Endothelial cell of umbilical vein (primary cell): ENCODE measurements around the gene MFAP4. TPM values are rescaled to one million over a fixed set of nuclear protein-coding genes. Genes with fewer than 3 reads are reported as not detected.

ENCODE experiments used
- BruUV-seq: library from RNA; stranded (reverse); fragments of 400-500 nt; replicated peaks from 2 replicates; lab custom pipeline; 2021; lab: Mats Ljungman, UMichigan
- CTCF ChIA-PET: fragments of 300-600, 350-600 bp; sonication (Branson Sonifier 250); formaldehyde crosslinking; loops from one replicate; lab custom pipeline; 2021; ENCODE audit warnings: antibody characterized with exemption, inconsistent platforms; lab: Charles Lee
- POLR2A ChIA-PET: fragments of 300-600, 350-600 bp; sonication (Branson Sonifier 250); formaldehyde crosslinking; loops from one replicate; lab custom pipeline; 2021; ENCODE audit warnings: antibody characterized with exemption, inconsistent platforms; lab: Charles Lee
- DNase-seq: peaks from one replicate; pipeline ENCODE4 v3.0.0-alpha.2; 2011; ENCODE audit warnings: low read depth, low spot score
- FAIRE-seq: peaks from 2 replicates; lab custom pipeline; 2011; peaks lifted over from hg19 to GRCh38; lab: Jason Lieb, UNC
- H2AFZ ChIP-seq: 2 replicates; pipeline ENCODE4 v1.6.0; 2012; ENCODE audit warnings: low read depth, low read length, control low read depth, inconsistent platforms
- H3K27ac ChIP-seq: 2 replicates; pipeline ENCODE4 v1.5.1; 2011; ENCODE audit warnings: low read depth, mild to moderate bottlenecking, control low read depth, low read length, moderate library complexity; ENCODE audit not compliant: insufficient read depth
- H3K27me3 ChIP-seq, 2 experiments: 2 replicates each; pipeline versions ENCODE4 v1.6.0 to v1.6.1; 2011; ENCODE audit warnings: low read length in 2 of 2, mixed read lengths in 1 of 2; ENCODE audit not compliant: control insufficient read depth in 2 of 2, insufficient read depth in 2 of 2
- H3K36me3 ChIP-seq, 2 experiments: 2 replicates in 1 of 2; 3 replicates in 1 of 2; pipeline ENCODE4 v1.5.1; 2011; ENCODE audit warnings: low read length in 2 of 2, mild to moderate bottlenecking in 1 of 2, moderate library complexity in 1 of 2; ENCODE audit not compliant: control insufficient read depth in 2 of 2, insufficient read depth in 2 of 2; ENCODE audit errors: extremely low read depth in 1 of 2
- H3K4me1 ChIP-seq: 3 replicates; pipeline ENCODE4 v1.5.1; 2011; ENCODE audit warnings: mild to moderate bottlenecking, low read length; ENCODE audit not compliant: control insufficient read depth, insufficient read depth; ENCODE audit errors: extremely low read depth
- H3K4me2 ChIP-seq: 2 replicates; pipeline ENCODE4 v1.6.1; 2011; ENCODE audit warnings: low read length, control low read depth, mixed read lengths; ENCODE audit not compliant: insufficient read depth
- H3K4me3 ChIP-seq, 3 experiments: fragments of 200-600 bp in 1 of 3; sonication (generic), shearing (Covaris generic) in 1 of 3; replicated peaks in 1 of 3; 2 replicates each; pipeline ENCODE4 v1.5.1; 2011 to 2016; ENCODE audit warnings: control low read depth in 3 of 3, low read length in 3 of 3, mild to moderate bottlenecking in 2 of 3, inconsistent platforms in 1 of 3, low read depth in 1 of 3, moderate library complexity in 1 of 3; ENCODE audit not compliant: insufficient read depth in 1 of 3
- H3K79me2 ChIP-seq: 2 replicates; pipeline ENCODE4 v1.6.0; 2012; ENCODE audit warnings: low read length, inconsistent platforms; ENCODE audit not compliant: control insufficient read depth, insufficient read depth
- H3K9ac ChIP-seq: replicated peaks from 2 replicates; pipeline ENCODE3; 2011; ENCODE audit warnings: low read length, control low read depth; ENCODE audit not compliant: insufficient read depth; ENCODE audit errors: extremely low read depth
- H3K9me1 ChIP-seq: replicated peaks from 3 replicates; pipeline ENCODE4 v1.6.0; 2011; ENCODE audit warnings: mild to moderate bottlenecking, low read length; ENCODE audit not compliant: control insufficient read depth, insufficient read depth; ENCODE audit errors: extremely low read depth
- H3K9me3 ChIP-seq: replicated peaks from 2 replicates; pipeline ENCODE4 v1.5.1; 2012; ENCODE audit warnings: low read length, inconsistent platforms; ENCODE audit not compliant: control insufficient read depth, insufficient read depth
- H4K20me1 ChIP-seq: replicated peaks from 2 replicates; pipeline ENCODE3; 2011; ENCODE audit warnings: mild to moderate bottlenecking, low read length; ENCODE audit not compliant: control insufficient read depth, insufficient read depth; ENCODE audit errors: extremely low read depth
- EZH2 ChIP-seq: IDR thresholded peaks from 2 replicates; pipeline ENCODE4 v1.6.1; 2012; ENCODE audit warnings: borderline replicate concordance, low read depth, mild to moderate bottlenecking, moderate library complexity, low read length, inconsistent platforms; ENCODE audit not compliant: severe bottlenecking
- FOS ChIP-seq: IDR thresholded peaks from 2 replicates; pipeline ENCODE4 v1.6.1; 2011; ENCODE audit warnings: mild to moderate bottlenecking, low read length, moderate library complexity, borderline replicate concordance; ENCODE audit not compliant: insufficient read depth
- GATA2 ChIP-seq: IDR thresholded peaks from 2 replicates; pipeline ENCODE4 v1.7.0; 2011; ENCODE audit warnings: low read depth, mild to moderate bottlenecking, moderate library complexity, mixed read lengths, low read length; ENCODE audit not compliant: insufficient read length, insufficient read depth
- JUN ChIP-seq: IDR thresholded peaks from 2 replicates; pipeline ENCODE4 v1.6.1; 2011; ENCODE audit warnings: borderline replicate concordance, low read depth; ENCODE audit not compliant: insufficient read length, insufficient read depth
- MAX ChIP-seq: IDR thresholded peaks from 2 replicates; pipeline ENCODE4 v1.6.1; 2011; ENCODE audit not compliant: insufficient read depth, insufficient read length
- MYC ChIP-seq: IDR thresholded peaks from one replicate; pipeline ENCODE4 v1.6.1; 2011; ENCODE audit warnings: mild to moderate bottlenecking, low read depth, low read length
- POLR2A ChIP-seq: IDR thresholded peaks from 2 replicates; pipeline ENCODE4 v1.6.1; 2012; ENCODE audit warnings: low read depth, mild to moderate bottlenecking, control low read depth, low read length
- POLR2AphosphoS5 ChIP-seq: IDR thresholded peaks from 2 replicates; pipeline ENCODE4 v1.6.1; 2012; ENCODE audit warnings: low read depth, mild to moderate bottlenecking, control low read depth, low read length, moderate library complexity; ENCODE audit not compliant: insufficient read depth
- dilution Hi-C: fragments of 300-500 bp; cut with MboI; formaldehyde crosslinking; loops from one replicate; pipeline ENCODE4 v1.15.0; 2019; ENCODE audit warnings: low sequenced_read_pairs; ENCODE audit not compliant: extremely low pct_ligation_motif_present
- intact Hi-C: fragments of 100-400 bp; cut with micrococcal nuclease; formaldehyde crosslinking; loops from one replicate; pipeline ENCODE4 v1.10.0; 2022
- polyA plus RNA-seq, 4 experiments: library from polyadenylated mRNA; depleted of rRNA in 3 of 4; stranded (reverse) in 3 of 4; unstranded in 1 of 4; fragments of >200 nt; gene quantifications; 2 replicates each; pipeline versions ENCODE4 v1.2.1 to v1.2.3, GENCODE V29; 2011 to 2012; ENCODE audit warnings: missing spikeins in 1 of 4
- total RNA-seq: library from RNA; stranded (reverse); gene quantifications from 2 replicates; pipeline ENCODE4 v1.2.3, GENCODE V29; 2021
- TF ChIP-seq, protein P1 (sequence below), 2 donors: IDR thresholded peaks; 1 replicate in 1 of 2; 2 replicates in 1 of 2; pipeline ENCODE4 v1.5.1; 2011; ENCODE audit warnings: low read length in 2 of 2, mild to moderate bottlenecking in 2 of 2, moderate library complexity in 2 of 2, control low read depth in 1 of 2, inconsistent platforms in 1 of 2, low read depth in 1 of 2; ENCODE audit not compliant: insufficient read depth in 1 of 2; ENCODE audit errors: extremely low read depth in 1 of 2

Gene MFAP4
- total and polyA plus RNA-seq, 2 donors (not counting 3 experiments of a cell fraction or from before 2014, with no cell fraction given), result not detected

DNA sequence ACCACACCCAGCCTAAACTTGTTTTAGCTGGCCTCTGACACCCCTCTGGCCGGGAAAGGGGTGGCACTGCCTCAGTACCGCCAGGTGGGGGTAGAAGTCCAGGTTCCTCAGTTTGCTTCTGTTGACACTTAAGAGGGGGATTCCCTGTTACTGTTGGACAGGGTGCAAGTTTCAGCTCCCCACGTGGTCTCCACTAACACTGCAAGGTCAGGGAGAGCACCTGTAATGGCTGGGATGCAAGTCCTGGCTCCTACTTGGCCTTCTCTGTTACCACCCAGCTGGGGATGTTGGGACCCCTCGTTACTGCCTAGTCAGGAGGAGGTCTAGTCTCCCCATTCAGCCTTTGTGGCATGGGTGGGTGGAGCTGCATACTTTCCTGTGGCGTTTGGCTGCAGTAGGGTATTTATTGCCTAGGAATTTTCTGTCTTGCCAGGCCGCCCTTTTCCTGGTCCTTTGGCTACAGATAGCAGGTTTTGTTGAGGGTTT lies 10.6 kb upstream of the MFAP4 start:
- intact Hi-C loops (no loop called here), dilution Hi-C loops (no loop called here)
- H3K4me2 ChIP-seq, result no peak overlapping the region
- H3K79me2 ChIP-seq, result no peaks in the 10 kb centered on the region
- H3K9me1 ChIP-seq, result no peaks in the 10 kb centered on the region
- peaks cover 10% of the 10 kb centered on the region for H3K4me1 ChIP-seq
- ChIA-PET CTCF (interaction anchor here (1.4 to 1.9 kb wide), 2 partner anchors 49 to 365 kb away, joined by 5 read pairs; no protein-coding TSS in a partner anchor), POLR2A (interaction anchor here (0.7 kb wide), 1 partner anchor 1124 kb away, joined by 3 read pairs; no protein-coding TSS in a partner anchor)
- H3K9me3 ChIP-seq, result no peaks in the 10 kb centered on the region
- H3K27ac ChIP-seq, result no peak overlapping the region
- no peak overlapping the region for H3K9ac ChIP-seq
- no peak for TF ChIP-seq FOS
- no peak for TF ChIP-seq MAX
- no peak for TF ChIP-seq MYC
- no peak for TF ChIP-seq JUN
- no peak for TF ChIP-seq EZH2
- TF ChIP-seq POLR2A, result no peak
- TF ChIP-seq POLR2AphosphoS5, result no peak
- TF ChIP-seq, protein P1, sequence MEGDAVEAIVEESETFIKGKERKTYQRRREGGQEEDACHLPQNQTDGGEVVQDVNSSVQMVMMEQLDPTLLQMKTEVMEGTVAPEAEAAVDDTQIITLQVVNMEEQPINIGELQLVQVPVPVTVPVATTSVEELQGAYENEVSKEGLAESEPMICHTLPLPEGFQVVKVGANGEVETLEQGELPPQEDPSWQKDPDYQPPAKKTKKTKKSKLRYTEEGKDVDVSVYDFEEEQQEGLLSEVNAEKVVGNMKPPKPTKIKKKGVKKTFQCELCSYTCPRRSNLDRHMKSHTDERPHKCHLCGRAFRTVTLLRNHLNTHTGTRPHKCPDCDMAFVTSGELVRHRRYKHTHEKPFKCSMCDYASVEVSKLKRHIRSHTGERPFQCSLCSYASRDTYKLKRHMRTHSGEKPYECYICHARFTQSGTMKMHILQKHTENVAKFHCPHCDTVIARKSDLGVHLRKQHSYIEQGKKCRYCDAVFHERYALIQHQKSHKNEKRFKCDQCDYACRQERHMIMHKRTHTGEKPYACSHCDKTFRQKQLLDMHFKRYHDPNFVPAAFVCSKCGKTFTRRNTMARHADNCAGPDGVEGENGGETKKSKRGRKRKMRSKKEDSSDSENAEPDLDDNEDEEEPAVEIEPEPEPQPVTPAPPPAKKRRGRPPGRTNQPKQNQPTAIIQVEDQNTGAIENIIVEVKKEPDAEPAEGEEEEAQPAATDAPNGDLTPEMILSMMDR (IDR thresholded peaks at IDR 0.05; ENCODE audit: extremely low read depth in 1 of 2, insufficient read depth in 1 of 2, low read depth in 1 of 2, low read length in 2 of 2), result no peak
- TF ChIP-seq GATA2, result no peak
- no peak overlapping the region for H2AFZ ChIP-seq
- H4K20me1 ChIP-seq, result no peaks in the 10 kb centered on the region
- peaks cover under 1 to 8% of the 10 kb centered on the region in 2 experiments for H3K27me3 ChIP-seq
- no peaks in the 10 kb centered on the region for H3K36me3 ChIP-seq
- no peak overlapping the region for H3K4me3 ChIP-seq
- no peak for FAIRE-seq
- DNase-seq, result no peak
- BruUV-seq, result no TSS peak
